ENCODE results near the gene EFHC1.
"Not testable (repeated sequence)": the region's sequence is repeated elsewhere in the genome, so short reads cannot be mapped to it uniquely, and the experiment has no call there.

EFHC1 gene

GRCh38 chr6:52419809-52420667, at the start of gene EFHC1:
EFHC1 (plus strand) TSS chr6:52420342; CDS start chr6:52420411, 69 bp downstream.
- DNase-seq (ENCODE audit: low read depth in 2 of 3, low spot score in 2 of 3) = peak; percentile 92 to 97 (median 95)

GRCh38 chr6:52371656-52372191, 48.4 kb upstream of the EFHC1 start:
- DNase-seq (ENCODE audit: low read depth in 2 of 3, low spot score in 2 of 3) = no peak

- no peak for DNase-seq (ENCODE audit: low read depth in 2 of 3, low spot score in 2 of 3)
Measured at GRCh38 chr6:52373151-52373690, 46.9 kb upstream of the EFHC1 start.

GRCh38 chr6:52374247-52374646, 45.9 kb upstream of the EFHC1 start:
- no peak for DNase-seq (ENCODE audit: low read depth in 2 of 3, low spot score in 2 of 3)

GRCh38 chr6:52375780-52376556, 44.2 kb upstream of the EFHC1 start:
- no peak for DNase-seq (ENCODE audit: low read depth in 2 of 3, low spot score in 2 of 3)

GRCh38 chr6:52376763-52377162, 43.4 kb upstream of the EFHC1 start:
- DNase-seq (ENCODE audit: low read depth in 2 of 3, low spot score in 2 of 3) = no peak

- DNase-seq (ENCODE audit: low read depth in 2 of 3, low spot score in 2 of 3) = no peak
Measured at GRCh38 chr6:52377538-52378221, 42.5 kb upstream of the EFHC1 start.

GRCh38 chr6:52381249-52381648, 38.9 kb upstream of the EFHC1 start:
- no peak for DNase-seq (ENCODE audit: low read depth in 2 of 3, low spot score in 2 of 3)

- no peak for DNase-seq (ENCODE audit: low read depth in 2 of 3, low spot score in 2 of 3)
Measured at GRCh38 chr6:52384145-52384766, 35.9 kb upstream of the EFHC1 start.

- DNase-seq (ENCODE audit: low read depth in 2 of 3, low spot score in 2 of 3) = no peak
Measured at GRCh38 chr6:52385074-52385473, 35.1 kb upstream of the EFHC1 start.

GRCh38 chr6:52388119-52388518, 32.0 kb upstream of the EFHC1 start:
- not testable (repeated sequence) for DNase-seq (ENCODE audit: low read depth in 2 of 3, low spot score in 2 of 3)

- no peak for DNase-seq (ENCODE audit: low read depth in 2 of 3, low spot score in 2 of 3)
Measured at GRCh38 chr6:52388790-52389189, 31.4 kb upstream of the EFHC1 start.

GRCh38 chr6:52389264-52389625, 30.9 kb upstream of the EFHC1 start:
- no peak for DNase-seq (ENCODE audit: low read depth in 2 of 3, low spot score in 2 of 3)

GRCh38 chr6:52389626-52390360, 30.3 kb upstream of the EFHC1 start:
- no peak for DNase-seq (ENCODE audit: low read depth in 2 of 3, low spot score in 2 of 3)

- no peak for DNase-seq (ENCODE audit: low read depth in 2 of 3, low spot score in 2 of 3)
Measured at GRCh38 chr6:52390361-52390727, 29.8 kb upstream of the EFHC1 start.

- DNase-seq (ENCODE audit: low read depth in 2 of 3, low spot score in 2 of 3) = no peak
Measured at GRCh38 chr6:52391599-52391998, 28.5 kb upstream of the EFHC1 start.

GRCh38 chr6:52392944-52393343, 27.2 kb upstream of the EFHC1 start:
- DNase-seq (ENCODE audit: low read depth in 2 of 3, low spot score in 2 of 3) = no peak

GRCh38 chr6:52393780-52394179, 26.4 kb upstream of the EFHC1 start:
- DNase-seq (ENCODE audit: low read depth in 2 of 3, low spot score in 2 of 3) = no peak

GRCh38 chr6:52394251-52394666, 25.9 kb upstream of the EFHC1 start:
- no peak for DNase-seq (ENCODE audit: low read depth in 2 of 3, low spot score in 2 of 3)

- no peak for DNase-seq (ENCODE audit: low read depth in 2 of 3, low spot score in 2 of 3)
Measured at GRCh38 chr6:52395969-52396368, 24.2 kb upstream of the EFHC1 start.
